CD14-positive monocyte (primary cell): ENCODE results near the gene FBP2. TPM values are rescaled to one million over a fixed set of nuclear protein-coding genes. Genes with fewer than 3 reads are reported as not detected.
A peak's percentile ranks its signal among the peaks of the same experiment; 100 is the strongest.

Experiments
- DNase-seq, 3 donors: peaks; one replicate each; pipeline ENCODE4 v3.0.0-alpha.2; 2011 to 2022
- H2AFZ ChIP-seq: 2 replicates; pipeline ENCODE4 v1.6.0; 2012; ENCODE audit warnings: mild to moderate bottlenecking, low read depth, low read length, inconsistent platforms; ENCODE audit not compliant: insufficient read depth, poor library complexity, severe bottlenecking
- H3K27ac ChIP-seq, 2 donors: 1 replicate in 1 of 2; 2 replicates in 1 of 2; pipeline ENCODE4 v1.5.1; 2012 to 2013; ENCODE audit warnings: low read length in 2 of 2, control low read depth in 1 of 2, inconsistent platforms in 1 of 2, low read depth in 1 of 2, mild to moderate bottlenecking in 1 of 2
- H3K27me3 ChIP-seq, 2 donors: one replicate each; pipeline versions ENCODE4 v1.6.0 to v1.6.1; 2011 to 2013; ENCODE audit warnings: low read length in 2 of 2; ENCODE audit not compliant: control insufficient read depth in 2 of 2, insufficient read depth in 2 of 2
- H3K36me3 ChIP-seq, 2 donors: replicated peaks in 1 of 2; 1 replicate in 1 of 2; 2 replicates in 1 of 2; pipeline versions ENCODE4 v1.5.1 to v1.6.1; 2012 to 2013; ENCODE audit warnings: low read length in 2 of 2, control low read depth in 1 of 2, inconsistent platforms in 1 of 2, mild to moderate bottlenecking in 1 of 2; ENCODE audit not compliant: insufficient read depth in 2 of 2, control insufficient read depth in 1 of 2
- H3K4me1 ChIP-seq, 2 donors: 1 replicate in 1 of 2; 2 replicates in 1 of 2; pipeline versions ENCODE4 v1.5.1 to v1.6.1; 2012 to 2013; ENCODE audit warnings: low read length in 2 of 2, control low read depth in 1 of 2, inconsistent platforms in 1 of 2, mild to moderate bottlenecking in 1 of 2, moderate library complexity in 1 of 2; ENCODE audit not compliant: insufficient read depth in 2 of 2, control insufficient read depth in 1 of 2
- H3K4me2 ChIP-seq: replicated peaks from 2 replicates; pipeline ENCODE3; 2012; ENCODE audit warnings: low read length, moderate library complexity, mild to moderate bottlenecking; ENCODE audit not compliant: poor library complexity, severe bottlenecking; ENCODE audit errors: extremely low read depth
- H3K4me3 ChIP-seq, 3 experiments: fragments of 200-600 bp in 1 of 3; sonication (generic) in 1 of 3; replicated peaks in 1 of 3; 1 replicate in 2 of 3; 2 replicates in 1 of 3; pipeline ENCODE4 v1.5.1; 2011 to 2013; ENCODE audit warnings: low read length in 3 of 3, mild to moderate bottlenecking in 3 of 3, control low read depth in 2 of 3, low read depth in 2 of 3, inconsistent platforms in 1 of 3, moderate library complexity in 1 of 3
- H3K79me2 ChIP-seq: 2 replicates; pipeline ENCODE4 v1.6.0; 2012; ENCODE audit warnings: mild to moderate bottlenecking, control low read depth, inconsistent platforms, low read length, moderate library complexity; ENCODE audit not compliant: insufficient read depth
- H3K9ac ChIP-seq: 2 replicates; pipeline ENCODE4 v1.6.0; 2017; ENCODE audit warnings: low read length, mild to moderate bottlenecking; ENCODE audit not compliant: insufficient read depth, poor library complexity, severe bottlenecking
- H3K9me3 ChIP-seq, 2 donors: replicated peaks in 1 of 2; 1 replicate in 1 of 2; 2 replicates in 1 of 2; pipeline versions ENCODE4 v1.5.1 to v1.6.1; 2012 to 2013; ENCODE audit warnings: low read length in 2 of 2, control low read depth in 1 of 2; ENCODE audit not compliant: control insufficient read depth in 1 of 2, insufficient read depth in 1 of 2
- H4K20me1 ChIP-seq: 2 replicates; pipeline ENCODE4 v1.6.0; 2012; ENCODE audit warnings: mild to moderate bottlenecking, low read length, control low read depth, moderate library complexity; ENCODE audit not compliant: insufficient read depth
- H3K27ac Mint-ChIP-seq, 7 donors: one replicate each; pipeline ENCODE4 v1.8.0; 2020; ENCODE audit warnings: mild to moderate bottlenecking in 7 of 7, mixed read lengths in 7 of 7, moderate library complexity in 6 of 7, inconsistent platforms in 2 of 7
- H3K27me3 Mint-ChIP-seq, 3 donors: one replicate each; pipeline ENCODE4 v1.8.0; 2021 to 2022; ENCODE audit warnings: low read depth in 3 of 3, mild to moderate bottlenecking in 3 of 3, mixed read lengths in 3 of 3, moderate library complexity in 3 of 3, inconsistent platforms in 1 of 3
- H3K36me3 Mint-ChIP-seq, 2 donors: one replicate each; pipeline ENCODE4 v1.8.0; 2020; ENCODE audit warnings: mixed read lengths in 2 of 2, inconsistent platforms in 1 of 2, mild to moderate bottlenecking in 1 of 2
- H3K4me1 Mint-ChIP-seq: one replicate; pipeline ENCODE4 v1.8.0; 2020; ENCODE audit warnings: mild to moderate bottlenecking, mixed read lengths
- H3K4me3 Mint-ChIP-seq, 2 donors: one replicate each; pipeline ENCODE4 v1.8.0; 2020; ENCODE audit warnings: mild to moderate bottlenecking in 2 of 2, mixed read lengths in 2 of 2, moderate library complexity in 1 of 2
- H3K9me3 Mint-ChIP-seq, 7 donors: one replicate each; pipeline ENCODE4 v1.8.0; 2020 to 2022; ENCODE audit warnings: mixed read lengths in 7 of 7, mild to moderate bottlenecking in 6 of 7, moderate library complexity in 6 of 7, inconsistent platforms in 2 of 7
- CTCF ChIP-seq: fragments of 200-600 bp; IDR thresholded peaks from one replicate; pipeline ENCODE4 v1.8.0; 2022; ENCODE audit warnings: antibody characterized with exemption, mild to moderate bottlenecking
- WGBS: methylation state at CpG from one replicate; pipeline ENCODE4 v1.1.5; 2013; ENCODE audit warnings: missing lambda C conversion rate; ENCODE audit not compliant: insufficient coverage; 5-methylcytosine and 5-hydroxymethylcytosine counted together
- intact Hi-C, 2 donors: fragments of 100-400 bp; cut with micrococcal nuclease; formaldehyde crosslinking; loops; one replicate each; pipeline versions ENCODE4 v1.15.0 to v1.15.1; 2023
- polyA plus RNA-seq, 3 donors: library from polyadenylated mRNA; depleted of rRNA in 1 of 3; unstranded in 2 of 3; stranded (reverse) in 1 of 3; fragments of 300-500 nt in 2 of 3; fragments of >200 nt in 1 of 3; fragmentation: Illumina TruSeq in 2 of 3; gene quantifications; 1 replicate in 2 of 3; 2 replicates in 1 of 3; pipeline ENCODE4 v1.2.3, GENCODE V29; 2012 to 2021

FBP2 gene
- polyA plus RNA-seq, 3 donors, result not detected

DNA sequence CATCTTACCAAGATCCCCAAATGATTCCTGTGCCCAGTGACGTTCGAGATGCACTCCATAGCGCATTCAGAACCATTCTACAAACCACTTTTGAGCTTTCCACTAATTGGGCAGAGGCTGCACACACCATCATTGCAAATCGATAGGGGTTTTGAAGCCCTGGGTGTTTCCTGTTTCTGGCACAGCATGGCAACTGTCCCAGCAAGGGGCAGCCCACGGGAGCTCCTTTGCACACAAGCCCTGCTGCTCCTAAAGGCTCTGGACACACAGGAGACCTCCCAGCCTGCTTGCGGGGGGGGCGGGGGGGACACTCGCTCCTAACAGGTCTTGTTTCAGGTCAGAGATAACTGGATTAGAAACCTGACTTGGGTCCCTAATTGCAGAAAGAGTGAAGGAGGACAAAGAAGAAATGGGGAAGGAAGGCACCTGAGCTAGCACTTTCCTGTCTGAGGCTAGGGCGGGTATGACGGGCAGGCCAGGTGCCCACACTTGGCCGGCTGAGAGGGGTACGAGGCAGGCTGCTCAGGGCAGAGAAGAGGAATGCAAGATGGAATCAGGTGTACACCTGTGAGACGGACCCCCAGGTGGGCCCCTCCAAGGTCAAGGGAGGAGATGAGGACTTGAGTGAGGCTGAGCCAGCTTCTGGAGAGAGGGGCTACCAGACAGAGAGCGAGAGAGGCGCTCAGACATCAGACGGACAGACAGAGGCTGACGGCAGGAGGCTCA, 44.9 kb upstream of the FBP2 start:
- 45% methylated on average over 16 of the region's 17 CpGs for WGBS

DNA sequence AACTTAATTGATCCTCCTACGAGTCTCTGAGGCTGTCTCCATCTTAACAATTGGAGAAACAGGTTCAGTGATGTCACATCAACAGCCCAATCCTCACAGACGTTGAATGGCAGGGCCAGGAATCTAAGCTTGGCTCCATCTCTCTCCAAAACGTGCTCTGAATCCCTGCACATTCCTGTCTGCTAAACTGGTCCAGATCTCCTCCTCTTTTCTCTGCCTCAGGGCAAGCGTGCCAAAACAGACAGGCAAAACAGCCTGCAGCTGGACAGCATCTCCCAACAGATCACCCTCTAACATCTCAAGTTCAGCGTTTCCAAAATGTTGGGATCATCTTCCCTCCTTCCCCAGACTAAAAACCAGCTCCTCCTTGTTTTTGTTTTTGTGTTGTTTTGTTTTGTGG, 39.1 kb upstream of the FBP2 start:
- no peak overlapping the region for H3K9ac ChIP-seq
- Mint-ChIP-seq H3K9me3 (no peaks in the 10 kb centered on the region), H3K36me3 (peaks cover 20 to 52% of the 10 kb centered on the region in 2 donors), H3K4me3 (no peak overlapping the region), H3K4me1 (peaks cover 31% of the 10 kb centered on the region), H3K27ac (no peak overlapping the region), H3K27me3 (peaks cover 0 to 2% (median 0%) of the 10 kb centered on the region in 3 donors)
- peaks cover 4 to 11% of the 10 kb centered on the region in 2 donors for H3K4me1 ChIP-seq
- H2AFZ ChIP-seq, result no peak overlapping the region
- WGBS, result 86% methylated on average over 4 of the region's 5 CpGs
- DNase-seq, result no peak
- peaks cover 15% of the 10 kb centered on the region for H4K20me1 ChIP-seq
- H3K4me3 ChIP-seq, result no peak overlapping the region
- no peaks in the 10 kb centered on the region for H3K27me3 ChIP-seq
- no peak overlapping the region for H3K4me2 ChIP-seq
- no peak overlapping the region for H3K27ac ChIP-seq
- H3K79me2 ChIP-seq, result peaks cover 38% of the 10 kb centered on the region
- H3K36me3 ChIP-seq, result peaks cover 0 to 16% of the 10 kb centered on the region in 2 donors
- intact Hi-C loops, result no loop called here
- H3K9me3 ChIP-seq, result no peaks in the 10 kb centered on the region
- TF ChIP-seq CTCF, result no peak

More for the DNA sequence above, 44.9 kb upstream of the FBP2 start:
- peaks cover 50 to 59% of the 10 kb centered on the region in 2 donors for H3K4me1 ChIP-seq
- H3K27me3 ChIP-seq, result no peaks in the 10 kb centered on the region
- Mint-ChIP-seq H3K36me3 (peaks cover 20 to 24% of the 10 kb centered on the region in 2 donors), H3K27me3 (peaks cover 0 to 6% (median 2%) of the 10 kb centered on the region in 3 donors), H3K9me3 (no peaks in the 10 kb centered on the region), H3K27ac (peak overlapping the region; percentile 97 to 99 (median 98)), H3K4me3 (peak overlapping the region; percentile 99), H3K4me1 (peaks cover 62% of the 10 kb centered on the region)
- H3K4me3 ChIP-seq, result peak overlapping the region; percentile 75 to 78 (median 77)
- no peak for TF ChIP-seq CTCF
- peak overlapping the region; percentile 70 for H2AFZ ChIP-seq
- peak in 2 of 3 donors; percentile 8 to 18 for DNase-seq
- peak overlapping the region; percentile 85 for H3K9ac ChIP-seq
- intact Hi-C loops, result loop anchor here in 1 of 2 donors (2.0 kb wide), 1 partner anchor 16 kb away; no protein-coding TSS in a partner anchor
- no peaks in the 10 kb centered on the region for H4K20me1 ChIP-seq
- H3K27ac ChIP-seq, result peak overlapping the region; percentile 90
- H3K36me3 ChIP-seq, result peaks cover 0 to 9% of the 10 kb centered on the region in 2 donors
- peak overlapping the region; percentile 69 for H3K4me2 ChIP-seq
- no peaks in the 10 kb centered on the region for H3K9me3 ChIP-seq
- H3K79me2 ChIP-seq, result peaks cover 36% of the 10 kb centered on the region
